Stimulated activated naive CD8-positive, alpha-beta T cell treated with anti-CD3 and anti-CD28 coated beads, Interleukin-15, Interleukin-2, amounts not matched to agents 100 ng/mL and 50 ng/mL, for 24 hours (primary cell): ENCODE measurements around the gene ARFRP1.

Experiments used
- H3K27ac Mint-ChIP-seq: one replicate; pipeline ENCODE4 v1.8.0; 2021; ENCODE audit warnings: mild to moderate bottlenecking, mixed read lengths
- H3K27me3 Mint-ChIP-seq: one replicate; pipeline ENCODE4 v1.8.0; 2021; ENCODE audit warnings: mixed read lengths
- H3K36me3 Mint-ChIP-seq: one replicate; pipeline ENCODE4 v1.8.0; 2021; ENCODE audit warnings: low read depth, mixed read lengths
- H3K4me1 Mint-ChIP-seq: one replicate; pipeline ENCODE4 v1.8.0; 2021; ENCODE audit warnings: low read depth, mixed read lengths
- H3K4me3 Mint-ChIP-seq: one replicate; pipeline ENCODE4 v1.8.0; 2021; ENCODE audit warnings: mild to moderate bottlenecking, mixed read lengths
- H3K9me3 Mint-ChIP-seq: one replicate; pipeline ENCODE4 v1.8.0; 2021; ENCODE audit warnings: mixed read lengths

ARFRP1 gene

DNA sequence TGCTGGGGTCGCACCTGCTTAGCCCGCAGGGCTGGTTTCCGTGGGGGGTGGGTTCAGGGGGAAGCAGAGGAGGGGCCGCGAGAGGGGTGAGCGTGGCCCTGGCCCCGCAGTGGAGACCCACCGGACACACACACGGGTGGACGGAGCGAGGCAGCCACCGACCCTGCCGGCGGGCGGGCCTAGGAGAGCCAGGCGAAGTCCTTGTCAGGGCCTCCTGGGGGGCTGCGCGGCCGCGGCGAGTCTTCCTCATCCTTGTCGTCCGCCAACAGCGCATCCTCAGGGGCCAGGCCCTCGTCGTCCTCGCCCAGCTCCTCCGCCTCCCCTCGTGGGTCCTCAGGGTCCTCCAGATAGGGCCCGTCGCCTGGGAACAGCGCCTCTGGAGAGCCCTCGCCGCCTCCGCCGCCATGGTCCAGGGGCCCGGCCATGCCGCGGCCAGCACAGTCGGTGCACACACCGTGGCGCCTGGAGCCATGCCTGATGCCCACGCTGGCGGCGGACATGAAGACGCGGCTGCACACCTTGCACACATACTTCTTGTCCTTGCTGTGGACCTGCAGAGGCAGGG is 39.1 kb upstream of the ARFRP1 start:
- no peaks in the 10 kb centered on the region for H3K9me3 Mint-ChIP-seq
- H3K36me3 Mint-ChIP-seq, result no peaks in the 10 kb centered on the region
- H3K4me1 Mint-ChIP-seq, result peaks cover 8% of the 10 kb centered on the region
- H3K4me3 Mint-ChIP-seq, result no peak overlapping the region
- H3K27ac Mint-ChIP-seq, result no peak overlapping the region
- no peaks in the 10 kb centered on the region for H3K27me3 Mint-ChIP-seq

- Mint-ChIP-seq H3K4me3 (no peak overlapping the region), H3K27ac (no peak overlapping the region), H3K9me3 (no peaks in the 10 kb centered on the region), H3K27me3 (no peaks in the 10 kb centered on the region), H3K4me1 (peaks cover 5% of the 10 kb centered on the region), H3K36me3 (no peaks in the 10 kb centered on the region)
These were observed 38.4 kb upstream of the ARFRP1 start for GRCh38 chr20:63745961-63746731.

GRCh38 chr20:63745424-63745805 is 37.6 kb upstream of the ARFRP1 start:
- Mint-ChIP-seq H3K9me3 (no peaks in the 10 kb centered on the region), H3K4me1 (no peaks in the 10 kb centered on the region), H3K27ac (no peak overlapping the region), H3K36me3 (no peaks in the 10 kb centered on the region), H3K27me3 (no peaks in the 10 kb centered on the region), H3K4me3 (no peak overlapping the region)

- no peaks in the 10 kb centered on the region for H3K9me3 Mint-ChIP-seq
- no peak overlapping the region for H3K27ac Mint-ChIP-seq
- no peak overlapping the region for H3K4me3 Mint-ChIP-seq
- H3K36me3 Mint-ChIP-seq, result no peaks in the 10 kb centered on the region
- H3K27me3 Mint-ChIP-seq, result no peaks in the 10 kb centered on the region
- H3K4me1 Mint-ChIP-seq, result no peaks in the 10 kb centered on the region
These were observed 37.0 kb upstream of the ARFRP1 start for GRCh38 chr20:63744574-63745423.

- Mint-ChIP-seq H3K36me3 (no peaks in the 10 kb centered on the region), H3K9me3 (no peaks in the 10 kb centered on the region), H3K27ac (no peak overlapping the region), H3K4me1 (no peaks in the 10 kb centered on the region), H3K4me3 (no peak overlapping the region), H3K27me3 (no peaks in the 10 kb centered on the region)
These were observed 36.4 kb upstream of the ARFRP1 start for GRCh38 chr20:63744158-63744557.

DNA sequence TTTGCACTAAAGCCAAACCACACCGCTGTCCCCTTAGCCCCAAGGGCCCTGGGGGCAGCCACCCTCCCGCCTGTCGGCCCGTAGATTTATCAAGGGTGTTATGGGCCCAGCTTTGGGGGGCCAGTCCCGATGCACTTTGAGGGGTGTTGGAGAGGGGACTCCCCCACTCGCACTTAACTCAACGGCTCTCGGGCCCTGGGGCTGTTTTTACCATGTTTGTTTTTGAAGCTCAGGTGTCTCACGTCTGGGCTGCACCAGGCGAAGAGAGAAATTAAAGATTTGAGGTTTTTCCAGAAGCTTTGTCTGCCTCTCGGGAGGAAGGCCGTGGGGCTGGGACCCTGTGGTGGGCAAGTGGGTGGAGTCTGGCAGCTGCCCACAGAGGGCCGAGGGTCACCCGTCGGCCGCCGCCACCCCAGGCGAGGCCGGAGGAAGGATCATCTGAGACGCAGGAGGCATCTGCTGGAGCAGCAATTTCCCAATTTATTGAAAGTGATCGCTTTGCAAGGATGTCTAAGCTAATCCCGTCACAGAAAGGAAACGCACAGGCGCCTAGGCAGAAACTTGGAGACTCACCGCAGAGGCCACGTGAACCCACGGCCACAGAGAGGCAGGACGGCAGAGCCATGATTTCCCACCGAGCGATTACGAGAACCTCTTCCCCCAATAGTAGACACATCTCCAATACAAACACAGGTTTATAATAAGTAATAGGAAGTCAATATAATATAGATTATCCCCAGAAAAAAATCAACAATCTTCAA is 35.6 kb upstream of the ARFRP1 start:
- Mint-ChIP-seq H3K36me3 (no peaks in the 10 kb centered on the region), H3K4me3 (no peak overlapping the region), H3K4me1 (no peaks in the 10 kb centered on the region), H3K27ac (no peak overlapping the region), H3K9me3 (no peaks in the 10 kb centered on the region), H3K27me3 (no peaks in the 10 kb centered on the region)

- Mint-ChIP-seq H3K27me3 (no peaks in the 10 kb centered on the region), H3K4me1 (no peaks in the 10 kb centered on the region), H3K36me3 (no peaks in the 10 kb centered on the region), H3K9me3 (no peaks in the 10 kb centered on the region), H3K4me3 (no peak overlapping the region), H3K27ac (no peak overlapping the region)
These were observed 34.7 kb upstream of the ARFRP1 start for GRCh38 chr20:63742381-63743024.

DNA sequence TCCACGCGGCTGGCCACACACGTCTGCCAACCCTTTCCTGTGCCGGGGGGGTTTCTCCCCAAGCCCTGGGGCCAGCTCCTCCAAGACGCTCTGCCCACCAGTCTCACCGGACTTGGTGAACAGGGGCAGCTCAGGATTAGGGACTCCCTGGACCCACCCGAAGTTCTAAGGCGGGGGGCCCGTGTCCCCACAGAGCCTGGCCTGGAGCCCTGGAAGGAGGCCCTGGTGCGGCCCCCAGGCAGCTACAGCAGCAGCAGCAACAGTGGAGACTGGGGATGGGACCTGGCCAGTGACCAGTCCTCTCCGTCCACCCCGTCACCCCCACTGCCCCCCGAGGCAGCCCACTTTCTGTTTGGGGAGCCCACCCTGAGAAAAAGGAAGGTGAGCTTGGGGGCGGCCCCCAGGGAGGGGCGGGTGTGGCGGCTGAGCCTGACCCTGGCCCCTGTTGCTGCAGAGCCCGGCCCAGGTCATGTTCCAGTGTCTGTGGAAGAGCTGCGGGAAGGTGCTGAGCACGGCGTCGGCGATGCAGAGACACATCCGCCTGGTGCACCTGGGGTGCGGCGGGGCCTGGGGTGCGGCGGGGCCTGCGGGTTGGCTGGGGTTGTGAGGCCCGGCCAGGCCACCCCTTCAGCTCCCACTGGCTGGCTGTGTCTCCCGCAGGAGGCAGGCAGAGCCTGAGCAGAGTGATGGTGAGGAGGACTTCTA is 34.1 kb upstream of the ARFRP1 start:
- no peaks in the 10 kb centered on the region for H3K9me3 Mint-ChIP-seq
- H3K36me3 Mint-ChIP-seq, result no peaks in the 10 kb centered on the region
- peaks cover 4% of the 10 kb centered on the region for H3K4me1 Mint-ChIP-seq
- H3K27ac Mint-ChIP-seq, result no peak overlapping the region
- no peaks in the 10 kb centered on the region for H3K27me3 Mint-ChIP-seq
- H3K4me3 Mint-ChIP-seq, result no peak overlapping the region

GRCh38 chr20:63741354-63741675 is 33.5 kb upstream of the ARFRP1 start:
- Mint-ChIP-seq H3K27ac (no peak overlapping the region), H3K4me1 (peaks cover 9% of the 10 kb centered on the region), H3K27me3 (no peaks in the 10 kb centered on the region), H3K36me3 (no peaks in the 10 kb centered on the region), H3K4me3 (no peak overlapping the region), H3K9me3 (no peaks in the 10 kb centered on the region)

- Mint-ChIP-seq H3K4me1 (peaks cover 15% of the 10 kb centered on the region), H3K4me3 (no peak overlapping the region), H3K27ac (no peak overlapping the region), H3K27me3 (no peaks in the 10 kb centered on the region), H3K9me3 (no peaks in the 10 kb centered on the region), H3K36me3 (peaks cover 4% of the 10 kb centered on the region)
These were observed 33.0 kb upstream of the ARFRP1 start for GRCh38 chr20:63740627-63741353.

DNA sequence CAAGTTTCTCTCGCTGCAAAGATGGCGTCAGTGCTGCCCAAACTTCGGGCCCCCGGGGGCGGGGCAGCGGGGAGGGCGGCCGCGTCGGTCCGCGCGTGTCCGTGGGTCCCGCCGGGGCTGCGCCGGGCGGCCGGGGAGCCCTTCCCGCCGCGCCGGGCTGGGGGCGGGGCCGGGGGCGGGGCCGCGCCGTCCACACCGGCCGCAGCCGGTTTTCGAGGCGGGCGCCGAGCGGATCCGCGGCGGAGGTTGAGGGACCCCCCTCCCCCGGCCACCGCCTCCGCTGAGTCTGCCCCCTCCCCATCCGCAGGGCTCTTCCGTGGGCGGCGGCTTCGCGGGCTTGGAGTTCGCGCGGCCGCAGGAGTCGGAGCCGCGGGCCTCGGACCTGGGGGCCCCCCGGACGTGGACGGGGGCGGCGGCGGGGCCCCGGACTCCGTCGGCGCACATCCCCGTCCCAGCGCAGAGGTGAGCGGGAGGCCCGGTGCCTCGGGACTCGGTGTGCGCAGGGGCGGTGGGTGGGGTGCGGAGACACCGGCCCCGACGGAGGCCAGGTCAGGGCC is 32.4 kb upstream of the ARFRP1 start:
- no peak overlapping the region for H3K27ac Mint-ChIP-seq
- H3K36me3 Mint-ChIP-seq, result peaks cover 4% of the 10 kb centered on the region
- peaks cover 20% of the 10 kb centered on the region for H3K4me1 Mint-ChIP-seq
- H3K27me3 Mint-ChIP-seq, result no peaks in the 10 kb centered on the region
- H3K9me3 Mint-ChIP-seq, result no peaks in the 10 kb centered on the region
- H3K4me3 Mint-ChIP-seq, result no peak overlapping the region

- Mint-ChIP-seq H3K9me3 (no peaks in the 10 kb centered on the region), H3K27me3 (no peaks in the 10 kb centered on the region), H3K4me3 (no peak within 1 kb of the TSS), H3K27ac (no peak within 1 kb of the TSS), H3K4me1 (peaks cover 20% of the 10 kb centered on the region), H3K36me3 (peaks cover 4% of the 10 kb centered on the region)
These were observed 31.6 kb upstream of the ARFRP1 start, which contains the start of gene SLC2A4RG for GRCh38 chr20:63739130-63740069. Gene SLC2A4RG, plus strand, starts transcription at chr20:63739776. Its CDS starts 137 bp downstream, at chr20:63739913.
